ENCODE measurements around the gene GPR153. TPM values are rescaled to one million over a fixed set of nuclear protein-coding genes. Genes with fewer than 3 reads are reported as not detected.

Gene GPR153
- polyA plus RNA-seq, 1 donor from 2014 or later: 26.9 TPM

GRCh38 chr1:6288665-6289064 lies 27.8 kb upstream of the GPR153 start:
- no peak overlapping the region for H3K9ac ChIP-seq (ENCODE audit: low read length)
- H3K9me3 ChIP-seq (ENCODE audit: low read length): no peaks in the 10 kb centered on the region
- H2AFZ ChIP-seq (ENCODE audit: low read depth, low read length): no peak overlapping the region
- no peaks in the 10 kb centered on the region for H4K20me1 ChIP-seq (ENCODE audit: insufficient read depth)
- H3F3A ChIP-seq (ENCODE audit: insufficient read depth, low read length, poor library complexity, severe bottlenecking): no peaks in the 10 kb centered on the region
- no peak overlapping the region for H3K4me2 ChIP-seq (ENCODE audit: low read length)
- H3K27me3 ChIP-seq (ENCODE audit: insufficient read depth, low read depth, low read length): no peaks in the 10 kb centered on the region
- H3K27ac ChIP-seq (ENCODE audit: low read length): no peak overlapping the region
- no peaks in the 10 kb centered on the region for H3K79me2 ChIP-seq (replicated peaks; ENCODE audit: insufficient read depth, low read length)
- H3K36me3 ChIP-seq (ENCODE audit: insufficient read depth, low read length): no peaks in the 10 kb centered on the region
- no peaks in the 10 kb centered on the region for H3K9me2 ChIP-seq (ENCODE audit: insufficient read depth, low read length)
- TF ChIP-seq TAF1 (IDR thresholded peaks at IDR 0.05; ENCODE audit: low read depth) (no peak), EP300 (conservative IDR thresholded peaks at IDR 0.05; ENCODE audit: poor library complexity, severe bottlenecking) (no peak), POLR2AphosphoS5 (IDR thresholded peaks at IDR 0.05) (no peak), MXI1 (conservative IDR thresholded peaks at IDR 0.05; ENCODE audit: poor library complexity, severe bottlenecking) (no peak), SMC3 (conservative IDR thresholded peaks at IDR 0.05; ENCODE audit: poor library complexity) (no peak)
- H3K4me3 ChIP-seq (ENCODE audit: low read length): no peak overlapping the region

GRCh38 chr1:6288026-6288425 lies 27.1 kb upstream of the GPR153 start:
- no peaks in the 10 kb centered on the region for H3F3A ChIP-seq (ENCODE audit: insufficient read depth, low read length, poor library complexity, severe bottlenecking)
- no peak overlapping the region for H3K4me2 ChIP-seq (ENCODE audit: low read length)
- H4K20me1 ChIP-seq (ENCODE audit: insufficient read depth): no peaks in the 10 kb centered on the region
- no peaks in the 10 kb centered on the region for H3K36me3 ChIP-seq (ENCODE audit: insufficient read depth, low read length)
- H3K9me2 ChIP-seq (ENCODE audit: insufficient read depth, low read length): no peaks in the 10 kb centered on the region
- no peak overlapping the region for H2AFZ ChIP-seq (ENCODE audit: low read depth, low read length)
- no peaks in the 10 kb centered on the region for H3K79me2 ChIP-seq (replicated peaks; ENCODE audit: insufficient read depth, low read length)
- H3K27ac ChIP-seq (ENCODE audit: low read length): no peak overlapping the region
- no peaks in the 10 kb centered on the region for H3K27me3 ChIP-seq (ENCODE audit: insufficient read depth, low read depth, low read length)
- no peak for TF ChIP-seq TAF1 (IDR thresholded peaks at IDR 0.05; ENCODE audit: low read depth)
- TF ChIP-seq CTCF (IDR thresholded peaks at IDR 0.05; ENCODE audit: poor library complexity, severe bottlenecking): no peak
- TF ChIP-seq MXI1 (conservative IDR thresholded peaks at IDR 0.05; ENCODE audit: poor library complexity, severe bottlenecking): no peak
- no peak for TF ChIP-seq REST (IDR thresholded peaks at IDR 0.05; ENCODE audit: borderline replicate concordance)
- no peak for TF ChIP-seq EP300 (conservative IDR thresholded peaks at IDR 0.05; ENCODE audit: poor library complexity, severe bottlenecking)
- no peak for TF ChIP-seq EZH2 (IDR thresholded peaks at IDR 0.05; ENCODE audit: borderline replicate concordance, insufficient read depth, low read length, poor library complexity, severe bottlenecking)
- no peak for TF ChIP-seq RAD21 (conservative IDR thresholded peaks at IDR 0.05)
- no peak for TF ChIP-seq SMC3 (conservative IDR thresholded peaks at IDR 0.05; ENCODE audit: poor library complexity)
- no peak for TF ChIP-seq POLR2AphosphoS5 (IDR thresholded peaks at IDR 0.05)
- no peak overlapping the region for H3K4me3 ChIP-seq (ENCODE audit: low read length)
- H3K9me3 ChIP-seq (ENCODE audit: low read length): no peaks in the 10 kb centered on the region
- no peak overlapping the region for H3K9ac ChIP-seq (ENCODE audit: low read length)

Data from neural cell (in vitro differentiated cells).